Measurements from ENCODE around the gene RACK1. TPM values are rescaled to one million over a fixed set of nuclear protein-coding genes. Genes with fewer than 3 reads are reported as not detected.

RACK1 gene
- total RNA-seq, 2 experiments from 2014 or later: 2,077 to 5,614 TPM

- BruUV-seq (replicated peaks): no TSS peak
- Histone ChIP-seq H3K4me3 (ENCODE audit: low read depth, low read length, poor library complexity, severe bottlenecking) (no peak overlapping the region), H3K9me3 (ENCODE audit: low read length) (no peaks in the 10 kb centered on the region), H3K4me2 (ENCODE audit: low read length) (peak overlapping the region; percentile 42), H3K36me3 (ENCODE audit: insufficient read depth, low read length) (no peaks in the 10 kb centered on the region), H3K9me2 (ENCODE audit: insufficient read depth, low read length) (no peaks in the 10 kb centered on the region), H4K20me1 (ENCODE audit: insufficient read depth, low read length) (no peaks in the 10 kb centered on the region), H3K79me2 (ENCODE audit: insufficient read depth, low read depth, low read length) (no peaks in the 10 kb centered on the region), H3K27ac (ENCODE audit: low read depth, low read length, poor library complexity, severe bottlenecking) (no peak overlapping the region), H3K4me1 (ENCODE audit: insufficient read depth, low read length, poor library complexity, severe bottlenecking) (peaks cover 44% of the 10 kb centered on the region), H2AFZ (ENCODE audit: low read length) (no peak overlapping the region)
- no peak for DNase-seq (ENCODE audit: low spot score)
- no peak for TF ChIP-seq CTCF (conservative IDR thresholded peaks at IDR 0.05; ENCODE audit: low read length)
- ChIA-PET POLR2A (interaction anchor here (0.8 to 2.5 kb wide), 3 partner anchors 9 to 14 kb away, joined by 3 to 11 read pairs (median 4); no protein-coding TSS in a partner anchor), CTCF (ENCODE audit: unreplicated experiment) (no interaction called here)
- intact Hi-C loops (cut with micrococcal nuclease; ENCODE audit: unreplicated experiment): no loop called here
Measured at GRCh38 chr5:181198905-181199519, 44.7 kb downstream of the RACK1 start.

DNA sequence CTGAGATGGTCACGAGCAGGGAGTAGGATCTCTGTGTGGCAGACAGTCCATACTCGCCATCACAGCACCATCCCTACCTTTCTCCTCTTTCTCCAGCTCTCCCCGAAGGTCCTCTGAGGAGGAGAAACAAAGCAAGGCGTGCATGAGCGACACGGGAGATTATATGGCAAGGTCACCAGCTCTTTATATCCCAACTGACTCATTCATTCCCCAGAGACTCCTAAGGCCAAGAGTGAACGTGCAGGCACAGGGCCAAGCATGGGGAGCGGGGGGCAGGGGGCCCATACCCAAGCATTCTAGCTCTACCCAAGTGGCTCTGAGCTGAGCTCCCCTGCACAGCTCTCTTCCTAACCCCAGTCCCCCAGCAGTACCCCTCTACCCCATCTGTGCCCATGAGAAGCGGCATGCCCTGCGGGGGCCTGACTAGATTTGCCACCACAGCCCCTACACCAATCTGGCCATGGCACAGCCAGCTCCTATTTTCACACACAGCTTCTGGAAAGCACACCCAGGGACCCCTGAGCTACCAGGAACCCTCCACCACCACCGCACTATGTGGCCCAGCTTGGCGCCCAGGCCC lies 45.5 kb downstream of the RACK1 start:
- Histone ChIP-seq H3K9me2 (ENCODE audit: insufficient read depth, low read length) (no peaks in the 10 kb centered on the region), H3K4me1 (ENCODE audit: insufficient read depth, low read length, poor library complexity, severe bottlenecking) (peaks cover 41% of the 10 kb centered on the region), H3K79me2 (ENCODE audit: insufficient read depth, low read depth, low read length) (no peaks in the 10 kb centered on the region), H3K4me3 (ENCODE audit: low read depth, low read length, poor library complexity, severe bottlenecking) (no peak overlapping the region), H3K36me3 (ENCODE audit: insufficient read depth, low read length) (no peaks in the 10 kb centered on the region), H3K4me2 (ENCODE audit: low read length) (peak overlapping the region; percentile 42; the same call in 1 of the 2 replicates), H3K27ac (ENCODE audit: low read depth, low read length, poor library complexity, severe bottlenecking) (no peak overlapping the region), H4K20me1 (ENCODE audit: insufficient read depth, low read length) (no peaks in the 10 kb centered on the region), H2AFZ (ENCODE audit: low read length) (no peak overlapping the region), H3K9me3 (ENCODE audit: low read length) (no peaks in the 10 kb centered on the region)
- ChIA-PET POLR2A (interaction anchor here (1.4 to 2.5 kb wide), 2 partner anchors 9 to 26 kb away, joined by 4 to 11 read pairs; no protein-coding TSS in a partner anchor), CTCF (ENCODE audit: unreplicated experiment) (interaction anchor here (1.0 to 1.1 kb wide), 2 partner anchors 10 to 24 kb away, joined by 3 to 4 read pairs; no protein-coding TSS in a partner anchor)
- DNase-seq (ENCODE audit: low spot score): no peak
- TF ChIP-seq EZH2phosphoT487 (IDR thresholded peaks at IDR 0.05; ENCODE audit: borderline replicate concordance, low read depth, low read length): no peak
- TF ChIP-seq CTCF (conservative IDR thresholded peaks at IDR 0.05; ENCODE audit: low read length): no peak
- intact Hi-C loops (cut with micrococcal nuclease; ENCODE audit: unreplicated experiment): no loop called here
- BruUV-seq (replicated peaks): no TSS peak
